Omental fat pad (tissue), 4 donors: ENCODE measurements around the gene NFKBIB. TPM values are rescaled to one million over a fixed set of nuclear protein-coding genes. Genes with fewer than 3 reads are reported as not detected.
"Not testable (repeated sequence)": the region's sequence is repeated elsewhere in the genome, so short reads cannot be mapped to it uniquely, and the experiment has no call there.

ENCODE experiments used
- ATAC-seq: fragments of 150-250 bp; one replicate; pipeline ENCODE4 v1.9.1; 2016; ENCODE audit warnings: mild to moderate bottlenecking, moderate library complexity; ENCODE audit not compliant: low FRiP score
- DNase-seq: peaks from one replicate; pipeline ENCODE4 v3.0.0-alpha.2; 2019; ENCODE audit warnings: low spot score
- total RNA-seq, 4 donors: library from RNA; depleted of rRNA; stranded (reverse); fragments of >200 nt; gene quantifications; one replicate each; pipeline ENCODE4 v1.1.0, GENCODE V29; 2016
- TF ChIP-seq, protein P1 (sequence below), 3 donors: fragments of 450-650 bp; IDR thresholded peaks; one replicate each; pipeline ENCODE4 v1.5.1; 2016 to 2017; ENCODE audit warnings: antibody characterized with exemption in 3 of 3, mild to moderate bottlenecking in 3 of 3, moderate library complexity in 2 of 3

Gene NFKBIB
- 10 to 100 TPM; 19.6 to 30.9 (median 22.7) TPM for total RNA-seq

GRCh38 chr19:38899447-38900201 lies at the start of gene NFKBIB, which contains the start of gene SIRT2:
Gene NFKBIB, plus strand, starts transcription at chr19:38899969. Its CDS starts 64 bp downstream, at chr19:38900033.
Gene SIRT2, minus strand, starts transcription at chr19:38899618. Its CDS starts 97 bp downstream, at chr19:38899521.
- DNase-seq (peak; percentile 97), ATAC-seq (peak; percentile 98)
- TF ChIP-seq, protein P1, sequence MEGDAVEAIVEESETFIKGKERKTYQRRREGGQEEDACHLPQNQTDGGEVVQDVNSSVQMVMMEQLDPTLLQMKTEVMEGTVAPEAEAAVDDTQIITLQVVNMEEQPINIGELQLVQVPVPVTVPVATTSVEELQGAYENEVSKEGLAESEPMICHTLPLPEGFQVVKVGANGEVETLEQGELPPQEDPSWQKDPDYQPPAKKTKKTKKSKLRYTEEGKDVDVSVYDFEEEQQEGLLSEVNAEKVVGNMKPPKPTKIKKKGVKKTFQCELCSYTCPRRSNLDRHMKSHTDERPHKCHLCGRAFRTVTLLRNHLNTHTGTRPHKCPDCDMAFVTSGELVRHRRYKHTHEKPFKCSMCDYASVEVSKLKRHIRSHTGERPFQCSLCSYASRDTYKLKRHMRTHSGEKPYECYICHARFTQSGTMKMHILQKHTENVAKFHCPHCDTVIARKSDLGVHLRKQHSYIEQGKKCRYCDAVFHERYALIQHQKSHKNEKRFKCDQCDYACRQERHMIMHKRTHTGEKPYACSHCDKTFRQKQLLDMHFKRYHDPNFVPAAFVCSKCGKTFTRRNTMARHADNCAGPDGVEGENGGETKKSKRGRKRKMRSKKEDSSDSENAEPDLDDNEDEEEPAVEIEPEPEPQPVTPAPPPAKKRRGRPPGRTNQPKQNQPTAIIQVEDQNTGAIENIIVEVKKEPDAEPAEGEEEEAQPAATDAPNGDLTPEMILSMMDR (IDR thresholded peaks at IDR 0.05) = no peak

DNA sequence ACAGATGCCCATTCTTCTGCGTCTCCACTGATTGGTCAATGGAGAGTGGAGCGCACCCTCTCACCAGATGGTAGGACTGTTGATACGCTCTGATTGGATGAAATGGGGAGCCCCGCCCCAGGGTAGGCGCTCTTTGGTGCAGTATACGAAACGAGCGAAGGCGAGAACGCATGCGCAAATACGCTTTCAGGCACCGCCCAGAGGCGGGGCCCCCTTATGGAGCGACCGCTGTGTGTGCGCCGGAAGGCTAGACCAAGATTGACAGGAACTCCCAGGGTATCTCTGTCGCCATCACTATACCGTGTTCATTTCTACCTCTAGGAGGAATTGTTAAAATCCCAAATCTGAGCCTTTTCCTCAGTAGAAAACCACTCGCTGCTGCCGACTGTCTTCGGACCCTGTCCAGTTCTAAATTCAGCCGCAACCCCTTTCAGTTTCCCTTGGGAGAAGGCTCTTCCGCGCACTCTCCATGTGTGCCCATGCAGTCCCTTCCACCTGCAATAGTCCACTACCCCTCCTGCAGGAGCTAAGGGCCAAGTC lies 49.3 kb upstream of the NFKBIB start:
- TF ChIP-seq, protein P1 (IDR thresholded peaks at IDR 0.05) = no peak
- ATAC-seq = peak; percentile 91
- DNase-seq = peak; percentile 35

GRCh38 chr19:38850976-38851621 lies 48.7 kb upstream of the NFKBIB start:
- ATAC-seq (no peak), DNase-seq (no peak)
- TF ChIP-seq, protein P1 (IDR thresholded peaks at IDR 0.05) = no peak

GRCh38 chr19:38851622-38852230 lies 48.0 kb upstream of the NFKBIB start:
- TF ChIP-seq, protein P1 (IDR thresholded peaks at IDR 0.05) = no peak
- DNase-seq (peak; percentile 88), ATAC-seq (peak; percentile 37)

GRCh38 chr19:38852231-38853044 lies 47.3 kb upstream of the NFKBIB start:
- DNase-seq (peak; percentile 58), ATAC-seq (no peak)
- TF ChIP-seq, protein P1 (IDR thresholded peaks at IDR 0.05) = no peak

DNA sequence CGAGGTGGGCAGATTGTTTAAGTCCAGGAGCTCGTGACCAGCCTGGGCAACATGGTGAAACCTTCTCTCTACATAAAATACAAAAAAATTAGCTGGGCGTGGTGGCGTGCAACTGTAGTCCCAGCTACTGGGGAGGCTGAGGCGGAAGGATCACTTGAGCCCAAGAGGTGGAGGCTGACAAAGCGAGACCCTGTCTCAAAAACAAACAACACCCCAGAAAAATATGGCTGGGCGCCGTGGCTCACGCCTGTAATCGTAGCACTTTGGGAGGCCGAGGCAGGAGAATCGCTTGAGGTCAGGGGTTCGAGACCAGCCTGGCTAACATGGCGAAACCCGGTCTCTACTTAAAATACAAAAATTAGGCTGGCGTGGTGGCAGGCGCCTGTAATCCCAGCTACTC lies 46.6 kb upstream of the NFKBIB start:
- ATAC-seq = no peak
- DNase-seq = no peak
- TF ChIP-seq, protein P1 (IDR thresholded peaks at IDR 0.05) = no peak

- ATAC-seq, DNase-seq: not testable (repeated sequence)
These were observed 44.8 kb upstream of the NFKBIB start for GRCh38 chr19:38854961-38855360.

- DNase-seq = not testable (repeated sequence)
These were observed 44.0 kb upstream of the NFKBIB start for GRCh38 chr19:38855751-38856150.

More at GRCh38 chr19:38855751-38856150, 44.0 kb upstream of the NFKBIB start:
- not testable (repeated sequence) for ATAC-seq
